ENCODE measurements around the gene PXYLP1.

GRCh38 chr3:141268306-141268705, 36.7 kb downstream of the PXYLP1 start:
- TF ChIP-seq POLR2A (IDR thresholded peaks at IDR 0.05) (no peak), CTCF (IDR thresholded peaks at IDR 0.05) (no peak), POLR2AphosphoS5 (IDR thresholded peaks at IDR 0.05) (no peak)

Data from prostate gland (tissue), 2 donors.